GM21786 (cell line): ENCODE measurements around the gene CASP7.

Experiments used
- ATAC-seq: cut with Tn5 transposase; IDR thresholded peaks from one replicate; pipeline ENCODE4 v1.9.1; 2021; ENCODE audit not compliant: unreplicated experiment

The CASP7 gene

GRCh38 chr10:113665806-113666354 is 13.8 kb upstream of the CASP7 start:
- ATAC-seq: no peak

DNA sequence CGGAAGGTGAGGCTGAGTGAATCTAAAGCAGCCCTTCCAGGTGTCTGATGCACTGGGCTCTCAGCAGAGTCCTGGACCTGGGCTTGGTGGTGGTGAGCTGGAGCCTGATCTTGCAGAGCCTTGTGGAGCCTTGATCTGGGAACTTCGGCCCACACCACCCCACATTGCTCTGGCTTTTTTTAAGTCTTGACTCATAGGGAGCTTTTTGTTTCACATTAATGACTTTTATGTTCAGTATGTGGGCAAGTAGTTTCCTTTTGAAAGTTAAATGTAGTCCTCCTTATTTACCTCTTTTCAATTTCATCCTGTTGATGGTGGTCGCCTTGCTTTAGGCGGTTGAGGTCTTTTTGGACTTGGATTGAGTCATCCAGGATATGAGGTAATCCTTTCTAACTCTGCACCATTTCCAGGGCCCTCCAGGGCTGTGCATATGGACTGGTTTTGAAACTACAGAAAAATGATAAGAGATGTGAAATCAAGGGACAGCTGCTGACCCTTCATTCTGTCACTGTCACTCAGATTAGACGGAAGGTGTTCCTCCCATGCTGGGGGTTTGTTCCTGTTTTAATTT is 12.9 kb upstream of the CASP7 start:
- peak; percentile 61 for ATAC-seq

GRCh38 chr10:113680190-113681111 is 739 bp downstream of the CASP7 start:
- ATAC-seq: peak; percentile 30

GRCh38 chr10:113681533-113682470 is 2.1 kb downstream of the CASP7 start:
- ATAC-seq: peak; percentile 62

DNA sequence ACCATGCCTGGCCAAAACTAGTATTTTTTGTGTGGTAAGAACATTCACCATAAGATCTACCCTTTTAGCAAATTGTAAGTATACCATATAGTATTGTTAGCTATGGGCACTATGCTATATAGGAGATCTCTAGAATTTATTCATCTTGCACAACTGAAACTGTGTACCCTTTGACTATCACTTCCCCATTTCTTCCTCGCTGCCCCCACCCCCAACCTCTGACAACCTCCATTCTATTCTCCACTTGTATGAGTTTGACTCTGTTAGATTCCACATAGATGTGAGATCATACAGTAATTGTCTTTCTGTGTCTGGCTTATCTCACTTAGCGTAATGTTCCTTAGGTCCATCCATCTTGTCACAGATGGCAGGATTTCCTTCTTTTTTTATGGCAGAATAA is 3.6 kb downstream of the CASP7 start:
- ATAC-seq: no peak

- ATAC-seq: no peak
Measured at GRCh38 chr10:113686028-113686427, 6.3 kb downstream of the CASP7 start.

DNA sequence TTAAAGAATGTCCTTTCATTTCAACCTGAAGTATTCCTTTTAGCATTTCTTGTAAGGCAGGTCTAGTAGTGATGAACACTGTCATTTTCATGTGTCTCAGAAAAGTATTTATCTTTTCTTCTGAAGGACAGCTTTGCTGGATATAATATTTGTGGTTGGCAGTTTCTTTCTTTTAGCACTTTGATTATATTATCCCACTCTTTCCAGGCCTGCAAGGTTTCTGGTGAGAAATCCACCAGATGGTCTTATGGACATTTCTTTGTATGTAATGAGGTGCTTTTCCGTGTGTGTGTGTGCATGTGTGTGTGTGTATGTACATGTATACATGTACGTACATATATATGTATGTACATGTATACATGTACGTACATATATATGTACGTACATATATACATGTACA is 7.3 kb downstream of the CASP7 start:
- no peak for ATAC-seq

DNA sequence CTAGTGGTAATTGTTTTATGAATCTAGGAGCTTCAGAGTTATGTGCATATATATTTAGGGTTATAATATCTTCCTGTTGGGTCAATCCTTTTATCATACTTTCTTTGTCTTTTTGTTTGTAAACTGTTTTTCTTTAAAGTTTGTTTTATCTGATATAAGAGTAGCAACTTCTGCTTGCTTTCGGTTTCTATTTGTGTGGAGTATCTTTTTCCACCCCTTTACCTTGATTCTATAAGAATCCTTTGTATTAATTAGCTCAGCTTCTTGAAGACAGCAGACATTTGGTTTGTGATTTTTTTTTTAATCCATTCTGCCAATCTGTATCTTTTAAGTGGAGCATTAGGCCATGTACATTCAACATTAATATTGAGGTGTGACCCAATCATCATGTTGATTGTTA is 9.3 kb downstream of the CASP7 start:
- no peak for ATAC-seq

- ATAC-seq: no peak
Measured at GRCh38 chr10:113689574-113689973, 9.9 kb downstream of the CASP7 start.

- no peak for ATAC-seq
Measured at GRCh38 chr10:113690749-113691148, 11.0 kb downstream of the CASP7 start.

- ATAC-seq: no peak
Measured at GRCh38 chr10:113691381-113691780, 11.7 kb downstream of the CASP7 start.

GRCh38 chr10:113692271-113692670 is 12.6 kb downstream of the CASP7 start:
- no peak for ATAC-seq

DNA sequence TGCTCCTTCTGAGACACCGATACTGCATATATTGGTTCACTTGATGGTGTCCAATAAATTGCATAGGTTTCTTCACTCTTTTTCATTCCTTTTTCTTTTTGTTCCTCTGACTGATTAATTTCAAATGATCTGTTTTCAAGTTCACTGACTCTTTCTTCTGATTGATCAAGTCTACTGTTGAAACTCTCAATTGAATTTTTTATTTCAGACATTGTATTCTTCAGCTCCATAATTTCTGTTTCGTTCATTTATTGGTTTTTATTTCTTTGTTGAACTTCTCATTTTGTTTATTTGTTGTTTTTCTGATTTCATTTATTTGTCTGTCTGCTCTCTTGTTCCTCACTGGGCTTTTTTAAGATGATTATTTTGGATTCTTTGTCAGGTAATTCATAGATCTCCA is 13.6 kb downstream of the CASP7 start:
- no peak for ATAC-seq

- ATAC-seq: no peak
Measured at GRCh38 chr10:113695691-113696090, 16.0 kb downstream of the CASP7 start.

GRCh38 chr10:113697595-113697994 is 17.9 kb downstream of the CASP7 start:
- no peak for ATAC-seq

GRCh38 chr10:113704637-113705343 is 25.1 kb downstream of the CASP7 start:
- peak; percentile 52 for ATAC-seq

DNA sequence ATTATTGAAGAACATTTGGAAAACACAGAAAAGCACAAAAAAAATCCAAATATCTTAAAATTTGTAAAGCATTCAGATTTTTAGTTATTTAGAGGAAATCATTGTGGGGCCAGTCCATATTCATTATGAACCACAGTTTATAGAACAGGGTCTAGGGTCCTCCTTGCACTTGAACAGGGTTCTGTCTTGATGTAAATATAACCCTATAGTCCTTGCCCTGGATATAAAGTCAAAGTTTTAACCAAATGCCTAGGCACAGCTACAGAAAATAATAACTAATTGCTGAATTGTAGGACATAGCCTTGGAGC is 25.6 kb downstream of the CASP7 start:
- no peak for ATAC-seq

- no peak for ATAC-seq
Measured at GRCh38 chr10:113706623-113707022, 26.9 kb downstream of the CASP7 start.

DNA sequence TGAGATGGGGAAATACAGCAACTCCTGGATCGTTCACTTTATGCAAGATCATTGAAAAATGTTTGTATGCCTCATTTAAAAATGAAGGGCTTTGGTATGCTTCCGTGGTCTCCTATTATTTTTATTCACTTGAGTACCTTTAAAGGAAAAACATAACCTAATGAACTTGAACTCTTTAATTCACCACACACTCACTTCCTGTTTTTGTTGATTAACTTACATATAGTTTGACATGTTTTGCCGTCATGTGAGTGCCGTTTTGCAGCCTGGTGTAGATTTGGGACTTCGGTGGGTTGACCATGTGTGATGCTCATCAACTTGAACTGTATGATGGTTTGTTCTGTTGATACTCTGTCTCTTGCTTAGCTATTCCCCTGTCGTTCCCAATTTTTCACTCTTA is 28.9 kb downstream of the CASP7 start:
- ATAC-seq: no peak

DNA sequence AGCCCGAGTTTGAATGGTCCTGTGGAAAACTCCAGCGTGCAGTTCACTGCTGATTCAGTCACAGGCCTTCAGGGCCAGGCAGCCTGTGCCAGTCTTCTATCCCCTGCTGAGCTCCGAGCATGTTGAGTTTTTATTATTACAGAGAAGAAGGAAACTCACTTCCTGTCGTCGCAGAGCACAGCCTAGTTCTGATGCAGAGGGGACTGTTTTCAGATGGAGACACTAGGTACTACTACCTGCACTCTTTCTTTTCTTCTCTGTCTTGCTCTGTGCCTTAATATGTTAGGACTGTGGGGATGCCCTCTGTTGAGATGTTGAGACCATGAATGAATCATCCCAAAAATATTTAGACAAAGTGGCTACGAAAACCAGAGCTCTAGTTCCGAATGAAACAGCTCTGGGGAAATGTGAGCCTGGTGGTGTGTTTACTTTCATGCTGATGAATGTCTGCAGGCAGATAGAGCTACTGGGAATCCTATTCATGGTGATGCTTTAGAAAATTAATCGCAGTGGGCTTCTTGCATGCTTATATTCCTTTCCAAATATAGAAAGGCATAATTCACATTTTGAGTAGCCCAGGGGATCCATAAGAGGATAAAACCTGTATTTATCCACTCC is 29.6 kb downstream of the CASP7 start:
- no peak for ATAC-seq
